Lung (tissue), 12 donors: ENCODE data around the gene ANO9. TPM values are rescaled to one million over a fixed set of nuclear protein-coding genes. Genes with fewer than 3 reads are reported as not detected.

Experiments used
- ATAC-seq: fragments of 200-7000 bp; cut with Tn5 transposase; one replicate; pipeline ENCODE4 v1.9.1; 2020; ENCODE audit warnings: moderate number of reproducible peaks; ENCODE audit not compliant: insufficient read depth, low FRiP score
- DNase-seq, 3 donors: peaks; one replicate each; pipeline ENCODE4 v3.0.0-alpha.2; 2013 to 2017
- H3K27ac ChIP-seq, 2 donors: one replicate each; pipeline ENCODE4 v1.5.1; 2013; ENCODE audit warnings: mild to moderate bottlenecking in 2 of 2, moderate library complexity in 2 of 2, control low read depth in 1 of 2, inconsistent platforms in 1 of 2, low read depth in 1 of 2, low read length in 1 of 2
- H3K27me3 ChIP-seq, 3 donors: one replicate each; pipeline ENCODE4 v1.5.1; 2013; ENCODE audit warnings: low read length in 2 of 3; ENCODE audit not compliant: control insufficient read depth in 3 of 3, insufficient read depth in 3 of 3
- H3K36me3 ChIP-seq, 4 donors: one replicate each; pipeline ENCODE4 v1.5.1; 2013; ENCODE audit warnings: low read length in 4 of 4, mild to moderate bottlenecking in 1 of 4, moderate library complexity in 1 of 4; ENCODE audit not compliant: control insufficient read depth in 4 of 4, insufficient read depth in 4 of 4
- H3K4me1 ChIP-seq, 5 donors: one replicate each; pipeline ENCODE4 v1.5.1; 2013; ENCODE audit warnings: low read length in 5 of 5, mild to moderate bottlenecking in 2 of 5, moderate library complexity in 1 of 5; ENCODE audit not compliant: control insufficient read depth in 5 of 5, insufficient read depth in 5 of 5
- H3K4me3 ChIP-seq: one replicate; pipeline ENCODE4 v1.5.1; 2013; ENCODE audit warnings: mild to moderate bottlenecking, control low read depth, moderate library complexity
- H3K9ac ChIP-seq, 2 donors: one replicate each; pipeline ENCODE4 v1.5.1; 2013; ENCODE audit warnings: low read length in 2 of 2, control low read depth in 1 of 2; ENCODE audit not compliant: insufficient read depth in 1 of 2
- H3K9me3 ChIP-seq, 4 donors: one replicate each; pipeline ENCODE4 v1.5.1; 2013; ENCODE audit warnings: low read length in 3 of 4, mild to moderate bottlenecking in 1 of 4, moderate library complexity in 1 of 4; ENCODE audit not compliant: control insufficient read depth in 4 of 4, insufficient read depth in 3 of 4
- WGBS, 2 donors: extraction: QIAGEN DNeasy Blood & Tissue Kit; methylation state at CpG; one replicate each; pipeline ENCODE4 v1.1.7; 2013; 5-methylcytosine and 5-hydroxymethylcytosine counted together
- polyA plus RNA-seq, 2 donors: library from polyadenylated mRNA; stranded (reverse); fragments of 200-250 nt; gene quantifications; one replicate each; pipeline ENCODE4 v1.2.1, GENCODE V29; 2013
- total RNA-seq, 2 donors: library from RNA; depleted of rRNA in 1 of 2; stranded (reverse); fragments of >200 nt in 1 of 2; gene quantifications; one replicate each; pipeline ENCODE4 v1.2.1, GENCODE V29; 2014 to 2021
- TF ChIP-seq, protein P1 (sequence below): IDR thresholded peaks from 2 replicates; pipeline ENCODE4 v1.5.1; 2012; ENCODE audit warnings: mild to moderate bottlenecking; ENCODE audit errors: control extremely low read depth, extremely low read depth
- donor health status: control.
- donor health status: control.
- donor health status: Bipolar disorder and iron deficiency.
- donor health status: healthy.
- donor health status: DM: yes; HTN: yes; CAD: no.

ANO9 gene
- total and polyA plus RNA-seq, 4 donors = 5.8 to 18.6 (median 13.2) TPM

DNA sequence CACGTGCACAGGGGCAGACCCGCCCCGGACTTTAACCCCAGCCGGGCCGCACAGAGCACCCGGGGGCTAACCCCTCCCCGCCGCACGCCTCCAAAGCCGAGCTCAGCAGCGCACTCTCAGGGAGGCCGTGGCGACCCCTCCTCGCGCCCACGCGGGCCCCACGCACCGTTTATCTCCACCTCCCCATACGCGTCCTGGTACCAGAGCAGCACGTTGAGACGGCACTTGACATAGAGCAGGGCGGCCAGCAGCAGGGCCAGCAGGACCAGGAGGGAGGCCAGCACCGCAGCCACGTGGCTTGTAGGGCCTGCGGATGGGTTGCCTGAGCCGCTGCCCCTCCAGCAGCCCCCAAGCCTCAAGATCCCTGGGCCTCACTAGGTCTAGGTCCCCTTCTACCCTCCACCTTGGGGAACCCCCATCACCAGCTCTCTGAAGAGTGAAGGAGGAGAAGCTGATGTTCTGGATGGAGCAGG is 34.1 kb downstream of the ANO9 start:
- TF ChIP-seq, protein P1, sequence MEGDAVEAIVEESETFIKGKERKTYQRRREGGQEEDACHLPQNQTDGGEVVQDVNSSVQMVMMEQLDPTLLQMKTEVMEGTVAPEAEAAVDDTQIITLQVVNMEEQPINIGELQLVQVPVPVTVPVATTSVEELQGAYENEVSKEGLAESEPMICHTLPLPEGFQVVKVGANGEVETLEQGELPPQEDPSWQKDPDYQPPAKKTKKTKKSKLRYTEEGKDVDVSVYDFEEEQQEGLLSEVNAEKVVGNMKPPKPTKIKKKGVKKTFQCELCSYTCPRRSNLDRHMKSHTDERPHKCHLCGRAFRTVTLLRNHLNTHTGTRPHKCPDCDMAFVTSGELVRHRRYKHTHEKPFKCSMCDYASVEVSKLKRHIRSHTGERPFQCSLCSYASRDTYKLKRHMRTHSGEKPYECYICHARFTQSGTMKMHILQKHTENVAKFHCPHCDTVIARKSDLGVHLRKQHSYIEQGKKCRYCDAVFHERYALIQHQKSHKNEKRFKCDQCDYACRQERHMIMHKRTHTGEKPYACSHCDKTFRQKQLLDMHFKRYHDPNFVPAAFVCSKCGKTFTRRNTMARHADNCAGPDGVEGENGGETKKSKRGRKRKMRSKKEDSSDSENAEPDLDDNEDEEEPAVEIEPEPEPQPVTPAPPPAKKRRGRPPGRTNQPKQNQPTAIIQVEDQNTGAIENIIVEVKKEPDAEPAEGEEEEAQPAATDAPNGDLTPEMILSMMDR = no peak
- no peak overlapping the region for H3K4me3 ChIP-seq
- peak overlapping the region in 1 of 2 donors; percentile 70 for H3K27ac ChIP-seq
- no peaks in the 10 kb centered on the region for H3K9me3 ChIP-seq
- no peak for DNase-seq
- peaks cover 0 to 9% (median 0%) of the 10 kb centered on the region in 5 donors for H3K4me1 ChIP-seq
- no peak for ATAC-seq
- 77 to 80% methylated on average over 28 of the region's 28 CpGs for WGBS, 2 donors
- no peaks in the 10 kb centered on the region for H3K27me3 ChIP-seq
- peaks cover 0 to 7% (median 0%) of the 10 kb centered on the region in 4 donors for H3K36me3 ChIP-seq
- H3K9ac ChIP-seq = no peak overlapping the region

DNA sequence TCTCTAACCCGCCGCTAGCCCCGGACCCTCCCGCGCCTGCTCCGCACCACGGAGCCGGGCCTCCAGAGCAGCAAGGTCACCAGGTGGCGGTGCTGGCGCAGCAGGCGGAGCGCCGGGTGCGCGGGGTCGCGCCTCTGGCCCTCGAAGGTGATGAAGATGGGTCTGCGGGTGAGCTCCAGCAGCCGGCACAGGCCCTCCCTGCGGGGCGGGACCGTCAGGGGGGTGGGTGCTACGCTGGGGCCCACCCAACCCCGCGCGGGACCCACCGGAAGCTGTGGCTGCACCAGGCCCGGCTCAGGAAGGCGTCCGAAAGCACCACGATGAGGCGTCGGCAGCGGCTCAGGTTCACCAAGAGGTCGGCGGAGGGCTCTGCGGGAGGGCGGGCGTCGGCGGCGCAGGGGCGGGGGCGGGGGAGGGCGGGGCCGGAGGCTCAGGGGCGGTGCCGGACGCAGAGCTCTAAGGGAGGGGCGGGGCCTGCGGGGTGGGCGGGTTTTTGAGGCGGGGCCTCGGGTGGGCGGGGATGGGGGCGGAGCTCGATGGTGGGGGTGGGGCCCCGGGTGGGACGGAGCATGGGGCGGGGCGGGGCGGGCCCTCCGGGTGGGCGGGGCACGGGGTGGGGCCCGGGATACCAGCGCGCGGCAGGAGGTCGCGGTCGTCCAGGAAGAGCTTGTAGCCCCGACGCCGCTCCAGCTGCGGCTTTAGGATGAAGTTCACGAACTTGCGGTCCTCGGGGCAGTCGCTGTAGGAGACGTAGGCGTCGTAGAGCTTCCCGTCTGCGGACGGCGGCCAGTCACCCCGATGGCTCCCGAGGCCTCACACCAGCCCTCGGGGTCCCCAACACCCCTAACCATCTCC is 34.8 kb downstream of the ANO9 start:
- DNase-seq (peak; percentile 66 to 81 (median 73)), ATAC-seq (peak; percentile 60)
- Histone ChIP-seq H3K27me3 (no peaks in the 10 kb centered on the region), H3K4me1 (peaks cover 0 to 8% (median 0%) of the 10 kb centered on the region in 5 donors), H3K27ac (peak overlapping the region in 1 of 2 donors; percentile 70), H3K9ac (no peak overlapping the region), H3K4me3 (peak overlapping the region; percentile 51), H3K9me3 (no peaks in the 10 kb centered on the region), H3K36me3 (peaks cover 0 to 7% (median 0%) of the 10 kb centered on the region in 4 donors)
- 4 to 9% methylated on average over 62 to 90 of the region's 91 CpGs for WGBS, 2 donors
- TF ChIP-seq, protein P1 = no peak

DNA sequence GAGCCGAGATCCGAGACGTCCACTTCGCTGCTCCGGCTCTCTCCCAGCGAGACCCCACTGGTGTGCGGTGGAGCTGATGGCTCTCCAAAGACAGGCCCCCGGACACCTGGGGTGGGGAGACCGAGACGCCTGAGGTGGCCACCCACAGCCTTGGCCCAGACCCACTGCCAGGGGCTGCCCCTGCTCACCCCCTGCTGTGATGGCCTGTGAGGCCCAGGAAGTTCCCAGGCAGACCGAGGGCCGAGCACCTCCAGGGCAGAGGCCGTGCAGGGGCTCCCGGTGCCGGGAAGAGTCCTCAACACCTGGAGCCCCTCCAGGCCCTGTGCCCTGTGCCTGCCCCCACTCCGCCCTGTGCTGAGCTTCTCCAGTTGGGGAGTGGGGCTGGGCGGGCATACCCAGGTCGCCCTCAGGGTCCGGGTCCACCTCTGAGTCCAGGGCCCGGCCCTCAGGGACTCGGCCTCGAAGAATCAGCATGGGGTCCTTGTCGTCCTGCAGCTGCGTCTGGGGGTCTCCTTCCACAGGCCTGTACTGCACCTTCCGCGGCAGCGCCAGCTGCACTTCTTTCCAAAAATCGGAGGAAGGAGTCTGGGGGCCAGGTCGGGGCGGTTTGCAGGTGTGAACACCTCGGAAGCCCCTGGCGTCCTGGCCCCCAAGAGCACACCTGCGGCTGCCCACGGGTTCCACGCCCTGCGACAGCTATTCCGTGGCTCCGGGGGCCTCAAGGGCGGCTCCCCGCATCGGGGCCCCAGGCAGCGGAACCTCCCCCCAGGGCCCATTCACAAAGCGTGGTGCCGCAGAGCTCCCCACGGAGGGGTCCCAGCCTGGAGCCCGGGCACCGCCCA is 35.6 kb downstream of the ANO9 start:
- peak overlapping the region; percentile 51 for H3K4me3 ChIP-seq
- peak overlapping the region in 1 of 2 donors; percentile 49 for H3K27ac ChIP-seq
- ATAC-seq (peak; percentile 7), DNase-seq (no peak)
- H3K36me3 ChIP-seq = peaks cover 0 to 7% (median 0%) of the 10 kb centered on the region in 4 donors
- H3K9ac ChIP-seq = no peak overlapping the region
- no peaks in the 10 kb centered on the region for H3K9me3 ChIP-seq
- TF ChIP-seq, protein P1 = no peak
- H3K27me3 ChIP-seq = no peaks in the 10 kb centered on the region
- peaks cover 0 to 8% (median 0%) of the 10 kb centered on the region in 5 donors for H3K4me1 ChIP-seq
- WGBS, 2 donors = 69 to 79% methylated on average over 44 to 47 of the region's 47 CpGs
